CD14-positive monocyte (primary cell): ENCODE measurements around the gene APCS. TPM values are rescaled to one million over a fixed set of nuclear protein-coding genes. Genes with fewer than 3 reads are reported as not detected.
A peak's percentile ranks its signal among the peaks of the same experiment; 100 is the strongest.

Experiments used
- DNase-seq, 3 donors: peaks; one replicate each; pipeline ENCODE4 v3.0.0-alpha.2; 2011 to 2022
- H2AFZ ChIP-seq: 2 replicates; pipeline ENCODE4 v1.6.0; 2012; ENCODE audit warnings: mild to moderate bottlenecking, low read depth, low read length, inconsistent platforms; ENCODE audit not compliant: insufficient read depth, poor library complexity, severe bottlenecking
- H3K27ac ChIP-seq, 2 donors: 1 replicate in 1 of 2; 2 replicates in 1 of 2; pipeline ENCODE4 v1.5.1; 2012 to 2013; ENCODE audit warnings: low read length in 2 of 2, control low read depth in 1 of 2, inconsistent platforms in 1 of 2, low read depth in 1 of 2, mild to moderate bottlenecking in 1 of 2
- H3K27me3 ChIP-seq, 2 donors: one replicate each; pipeline versions ENCODE4 v1.6.0 to v1.6.1; 2011 to 2013; ENCODE audit warnings: low read length in 2 of 2; ENCODE audit not compliant: control insufficient read depth in 2 of 2, insufficient read depth in 2 of 2
- H3K36me3 ChIP-seq, 2 donors: replicated peaks in 1 of 2; 1 replicate in 1 of 2; 2 replicates in 1 of 2; pipeline versions ENCODE4 v1.5.1 to v1.6.1; 2012 to 2013; ENCODE audit warnings: low read length in 2 of 2, control low read depth in 1 of 2, inconsistent platforms in 1 of 2, mild to moderate bottlenecking in 1 of 2; ENCODE audit not compliant: insufficient read depth in 2 of 2, control insufficient read depth in 1 of 2
- H3K4me1 ChIP-seq, 2 donors: 1 replicate in 1 of 2; 2 replicates in 1 of 2; pipeline versions ENCODE4 v1.5.1 to v1.6.1; 2012 to 2013; ENCODE audit warnings: low read length in 2 of 2, control low read depth in 1 of 2, inconsistent platforms in 1 of 2, mild to moderate bottlenecking in 1 of 2, moderate library complexity in 1 of 2; ENCODE audit not compliant: insufficient read depth in 2 of 2, control insufficient read depth in 1 of 2
- H3K4me2 ChIP-seq: replicated peaks from 2 replicates; pipeline ENCODE3; 2012; ENCODE audit warnings: low read length, moderate library complexity, mild to moderate bottlenecking; ENCODE audit not compliant: poor library complexity, severe bottlenecking; ENCODE audit errors: extremely low read depth
- H3K4me3 ChIP-seq, 3 experiments: fragments of 200-600 bp in 1 of 3; sonication (generic) in 1 of 3; replicated peaks in 1 of 3; 1 replicate in 2 of 3; 2 replicates in 1 of 3; pipeline ENCODE4 v1.5.1; 2011 to 2013; ENCODE audit warnings: low read length in 3 of 3, mild to moderate bottlenecking in 3 of 3, control low read depth in 2 of 3, low read depth in 2 of 3, inconsistent platforms in 1 of 3, moderate library complexity in 1 of 3
- H3K79me2 ChIP-seq: 2 replicates; pipeline ENCODE4 v1.6.0; 2012; ENCODE audit warnings: mild to moderate bottlenecking, control low read depth, inconsistent platforms, low read length, moderate library complexity; ENCODE audit not compliant: insufficient read depth
- H3K9ac ChIP-seq: 2 replicates; pipeline ENCODE4 v1.6.0; 2017; ENCODE audit warnings: low read length, mild to moderate bottlenecking; ENCODE audit not compliant: insufficient read depth, poor library complexity, severe bottlenecking
- H3K9me3 ChIP-seq, 2 donors: replicated peaks in 1 of 2; 1 replicate in 1 of 2; 2 replicates in 1 of 2; pipeline versions ENCODE4 v1.5.1 to v1.6.1; 2012 to 2013; ENCODE audit warnings: low read length in 2 of 2, control low read depth in 1 of 2; ENCODE audit not compliant: control insufficient read depth in 1 of 2, insufficient read depth in 1 of 2
- H4K20me1 ChIP-seq: 2 replicates; pipeline ENCODE4 v1.6.0; 2012; ENCODE audit warnings: mild to moderate bottlenecking, low read length, control low read depth, moderate library complexity; ENCODE audit not compliant: insufficient read depth
- H3K27ac Mint-ChIP-seq, 7 donors: one replicate each; pipeline ENCODE4 v1.8.0; 2020; ENCODE audit warnings: mild to moderate bottlenecking in 7 of 7, mixed read lengths in 7 of 7, moderate library complexity in 6 of 7, inconsistent platforms in 2 of 7
- H3K27me3 Mint-ChIP-seq, 3 donors: one replicate each; pipeline ENCODE4 v1.8.0; 2021 to 2022; ENCODE audit warnings: low read depth in 3 of 3, mild to moderate bottlenecking in 3 of 3, mixed read lengths in 3 of 3, moderate library complexity in 3 of 3, inconsistent platforms in 1 of 3
- H3K36me3 Mint-ChIP-seq, 2 donors: one replicate each; pipeline ENCODE4 v1.8.0; 2020; ENCODE audit warnings: mixed read lengths in 2 of 2, inconsistent platforms in 1 of 2, mild to moderate bottlenecking in 1 of 2
- H3K4me1 Mint-ChIP-seq: one replicate; pipeline ENCODE4 v1.8.0; 2020; ENCODE audit warnings: mild to moderate bottlenecking, mixed read lengths
- H3K4me3 Mint-ChIP-seq, 2 donors: one replicate each; pipeline ENCODE4 v1.8.0; 2020; ENCODE audit warnings: mild to moderate bottlenecking in 2 of 2, mixed read lengths in 2 of 2, moderate library complexity in 1 of 2
- H3K9me3 Mint-ChIP-seq, 7 donors: one replicate each; pipeline ENCODE4 v1.8.0; 2020 to 2022; ENCODE audit warnings: mixed read lengths in 7 of 7, mild to moderate bottlenecking in 6 of 7, moderate library complexity in 6 of 7, inconsistent platforms in 2 of 7
- WGBS: methylation state at CpG from one replicate; pipeline ENCODE4 v1.1.5; 2013; ENCODE audit warnings: missing lambda C conversion rate; ENCODE audit not compliant: insufficient coverage; 5-methylcytosine and 5-hydroxymethylcytosine counted together
- intact Hi-C, 2 donors: fragments of 100-400 bp; cut with micrococcal nuclease; formaldehyde crosslinking; loops; one replicate each; pipeline versions ENCODE4 v1.15.0 to v1.15.1; 2023
- polyA plus RNA-seq, 3 donors: library from polyadenylated mRNA; depleted of rRNA in 1 of 3; unstranded in 2 of 3; stranded (reverse) in 1 of 3; fragments of 300-500 nt in 2 of 3; fragments of >200 nt in 1 of 3; fragmentation: Illumina TruSeq in 2 of 3; gene quantifications; 1 replicate in 2 of 3; 2 replicates in 1 of 3; pipeline ENCODE4 v1.2.3, GENCODE V29; 2012 to 2021
- TF ChIP-seq, protein P1 (sequence below): fragments of 200-600 bp; IDR thresholded peaks from one replicate; pipeline ENCODE4 v1.8.0; 2022; ENCODE audit warnings: antibody characterized with exemption, mild to moderate bottlenecking

APCS gene
- polyA plus RNA-seq, 3 donors: not detected

DNA sequence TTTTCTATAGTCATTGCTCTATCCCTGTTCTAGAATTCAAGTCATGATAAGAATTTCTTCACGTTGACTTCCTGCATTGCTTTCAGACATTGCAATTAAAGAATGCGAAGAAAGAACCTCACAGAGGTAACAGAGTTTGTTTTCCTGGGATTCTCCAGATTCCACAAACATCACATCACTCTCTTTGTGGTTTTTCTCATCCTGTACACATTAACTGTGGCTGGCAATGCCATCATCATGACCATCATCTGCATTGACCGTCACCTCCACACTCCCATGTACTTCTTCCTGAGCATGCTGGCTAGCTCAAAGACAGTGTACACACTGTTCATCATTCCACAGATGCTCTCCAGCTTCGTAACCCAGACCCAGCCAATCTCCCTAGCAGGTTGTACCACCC lies 10.6 kb downstream of the APCS start:
- Histone ChIP-seq H3K9ac (no peak overlapping the region), H4K20me1 (no peaks in the 10 kb centered on the region), H3K79me2 (no peaks in the 10 kb centered on the region), H3K36me3 (no peaks in the 10 kb centered on the region), H3K27ac (no peak overlapping the region), H3K4me2 (no peak overlapping the region), H3K27me3 (no peaks in the 10 kb centered on the region), H3K4me1 (peaks cover 0 to 10% of the 10 kb centered on the region in 2 donors), H3K4me3 (no peak overlapping the region), H3K9me3 (peaks cover 0 to 2% of the 10 kb centered on the region in 2 donors), H2AFZ (no peak overlapping the region)
- DNase-seq: no peak
- 94% methylated on average over 4 of the region's 4 CpGs for WGBS
- Mint-ChIP-seq H3K36me3 (no peaks in the 10 kb centered on the region), H3K4me3 (no peak overlapping the region), H3K9me3 (peaks cover 0 to 6% (median 2%) of the 10 kb centered on the region in 7 donors), H3K27ac (peak overlapping the region in 1 of 7 donors; percentile 10), H3K4me1 (no peaks in the 10 kb centered on the region), H3K27me3 (no peaks in the 10 kb centered on the region)
- intact Hi-C loops: no loop called here
- TF ChIP-seq, protein P1, sequence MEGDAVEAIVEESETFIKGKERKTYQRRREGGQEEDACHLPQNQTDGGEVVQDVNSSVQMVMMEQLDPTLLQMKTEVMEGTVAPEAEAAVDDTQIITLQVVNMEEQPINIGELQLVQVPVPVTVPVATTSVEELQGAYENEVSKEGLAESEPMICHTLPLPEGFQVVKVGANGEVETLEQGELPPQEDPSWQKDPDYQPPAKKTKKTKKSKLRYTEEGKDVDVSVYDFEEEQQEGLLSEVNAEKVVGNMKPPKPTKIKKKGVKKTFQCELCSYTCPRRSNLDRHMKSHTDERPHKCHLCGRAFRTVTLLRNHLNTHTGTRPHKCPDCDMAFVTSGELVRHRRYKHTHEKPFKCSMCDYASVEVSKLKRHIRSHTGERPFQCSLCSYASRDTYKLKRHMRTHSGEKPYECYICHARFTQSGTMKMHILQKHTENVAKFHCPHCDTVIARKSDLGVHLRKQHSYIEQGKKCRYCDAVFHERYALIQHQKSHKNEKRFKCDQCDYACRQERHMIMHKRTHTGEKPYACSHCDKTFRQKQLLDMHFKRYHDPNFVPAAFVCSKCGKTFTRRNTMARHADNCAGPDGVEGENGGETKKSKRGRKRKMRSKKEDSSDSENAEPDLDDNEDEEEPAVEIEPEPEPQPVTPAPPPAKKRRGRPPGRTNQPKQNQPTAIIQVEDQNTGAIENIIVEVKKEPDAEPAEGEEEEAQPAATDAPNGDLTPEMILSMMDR: no peak

GRCh38 chr1:159600894-159601293 lies 13.3 kb downstream of the APCS start:
- Histone ChIP-seq H3K27ac (no peak overlapping the region), H4K20me1 (no peaks in the 10 kb centered on the region), H3K4me1 (peaks cover 0 to 10% of the 10 kb centered on the region in 2 donors), H2AFZ (no peak overlapping the region), H3K36me3 (no peaks in the 10 kb centered on the region), H3K4me3 (no peak overlapping the region), H3K27me3 (no peaks in the 10 kb centered on the region), H3K9me3 (peaks cover 0 to 12% of the 10 kb centered on the region in 2 donors), H3K9ac (no peak overlapping the region), H3K79me2 (no peaks in the 10 kb centered on the region), H3K4me2 (no peak overlapping the region)
- no peaks in the 10 kb centered on the region for H3K4me1 Mint-ChIP-seq
- TF ChIP-seq, protein P1: no peak
- intact Hi-C loops: no loop called here
- DNase-seq: peak in 1 of 3 donors; percentile 32
- H3K36me3 Mint-ChIP-seq: no peaks in the 10 kb centered on the region
- no peaks in the 10 kb centered on the region for H3K27me3 Mint-ChIP-seq
- WGBS: no CpG with 5 or more reads among the region's 3 CpGs
- no peak overlapping the region for H3K27ac Mint-ChIP-seq
- no peak overlapping the region for H3K4me3 Mint-ChIP-seq
- peaks cover 7 to 14% (median 10%) of the 10 kb centered on the region in 7 donors for H3K9me3 Mint-ChIP-seq
